ENCODE measurements around the gene SP8. TPM values are rescaled to one million over a fixed set of nuclear protein-coding genes. Genes with fewer than 3 reads are reported as not detected.
A peak's percentile ranks its signal among the peaks of the same experiment; 100 is the strongest.

Gene SP8
- total and polyA plus RNA-seq, 9 of the 15 experiments (the other 6 are each of a cell fraction or from before 2014, with no cell fraction given): 0.04 to 1.2 (median 0.19) TPM

GRCh38 chr7:20798081-20798693 is 11.5 kb upstream of the SP8 start (continued):
- TF ChIP-seq ZBTB11 (CRISPR knock-in tag; IDR thresholded peaks at IDR 0.05) (peak in 1 of 3 experiments; percentile 35; a peak in 1 of 6 replicates), ZBTB7A (IDR thresholded peaks at IDR 0.05; ENCODE audit: borderline replicate concordance, control insufficient read depth, low read depth, low read length) (peak; percentile 57; the same call in 1 of the 2 replicates), SAFB (IDR thresholded peaks at IDR 0.05; ENCODE audit: borderline replicate concordance, low read depth, low read length) (no peak), E2F1 (CRISPR knock-in tag; IDR thresholded peaks at IDR 0.05) (peak; percentile 50; the same call in 1 of the 2 replicates), CCNT2 (IDR thresholded peaks at IDR 0.05; ENCODE audit: borderline replicate concordance, extremely low read depth, insufficient read length, low read depth, low read length) (peak; percentile 51), POLR2G (IDR thresholded peaks at IDR 0.05; ENCODE audit: low read depth, low read length) (peak; percentile 77), PYGO2 (tag; IDR thresholded peaks at IDR 0.05) (no peak), ZNF217 (CRISPR knock-in tag; IDR thresholded peaks at IDR 0.05) (no peak), MAZ (CRISPR knock-in tag; conservative IDR thresholded peaks at IDR 0.05 in 1 of 2, IDR thresholded peaks at IDR 0.05 in 1 of 2) (peak; percentile 53 to 91), RBFOX2 (IDR thresholded peaks at IDR 0.05; ENCODE audit: low read depth, low read length) (peak; percentile 47; the same call in 1 of the 2 replicates), RBBP5 (IDR thresholded peaks at IDR 0.05; ENCODE audit: borderline replicate concordance, insufficient read depth, low read length, poor library complexity, severe bottlenecking) (peak; percentile 37), ZNF347 (CRISPR knock-in tag; IDR thresholded peaks at IDR 0.05; ENCODE audit: low read depth) (no peak), KDM4B (IDR thresholded peaks at IDR 0.05; ENCODE audit: borderline replicate concordance in 2 of 2, low read depth in 1 of 2) (no peak), ZFX (CRISPR knock-in tag; IDR thresholded peaks at IDR 0.05) (peak; percentile 65), HMGN3 (IDR thresholded peaks at IDR 0.05; ENCODE audit: borderline replicate concordance, extremely low read depth, insufficient read length, low read depth, low read length) (peak; percentile 59), PCBP2 (IDR thresholded peaks at IDR 0.05; ENCODE audit: low read depth, low read length, poor library complexity, severe bottlenecking) (no peak), ZFP30 (CRISPR knock-in tag; IDR thresholded peaks at IDR 0.05; ENCODE audit: borderline replicate concordance) (no peak)
